NCI-H2107 treated with DMSO at 0.1 percent for 48 hours (cell line): Measurements from ENCODE around the gene CCNF.
A peak's percentile ranks its signal among the peaks of the same experiment; 100 is the strongest.
"Not testable (repeated sequence)": the region's sequence is repeated elsewhere in the genome, so short reads cannot be mapped to it uniquely, and the experiment has no call there.

Source experiments
- DNase-seq: peaks from one replicate; lab custom pipeline; 2025; ENCODE audit not compliant: unreplicated experiment; lab: John Stamatoyannopoulos, UW

Gene CCNF, protein sequence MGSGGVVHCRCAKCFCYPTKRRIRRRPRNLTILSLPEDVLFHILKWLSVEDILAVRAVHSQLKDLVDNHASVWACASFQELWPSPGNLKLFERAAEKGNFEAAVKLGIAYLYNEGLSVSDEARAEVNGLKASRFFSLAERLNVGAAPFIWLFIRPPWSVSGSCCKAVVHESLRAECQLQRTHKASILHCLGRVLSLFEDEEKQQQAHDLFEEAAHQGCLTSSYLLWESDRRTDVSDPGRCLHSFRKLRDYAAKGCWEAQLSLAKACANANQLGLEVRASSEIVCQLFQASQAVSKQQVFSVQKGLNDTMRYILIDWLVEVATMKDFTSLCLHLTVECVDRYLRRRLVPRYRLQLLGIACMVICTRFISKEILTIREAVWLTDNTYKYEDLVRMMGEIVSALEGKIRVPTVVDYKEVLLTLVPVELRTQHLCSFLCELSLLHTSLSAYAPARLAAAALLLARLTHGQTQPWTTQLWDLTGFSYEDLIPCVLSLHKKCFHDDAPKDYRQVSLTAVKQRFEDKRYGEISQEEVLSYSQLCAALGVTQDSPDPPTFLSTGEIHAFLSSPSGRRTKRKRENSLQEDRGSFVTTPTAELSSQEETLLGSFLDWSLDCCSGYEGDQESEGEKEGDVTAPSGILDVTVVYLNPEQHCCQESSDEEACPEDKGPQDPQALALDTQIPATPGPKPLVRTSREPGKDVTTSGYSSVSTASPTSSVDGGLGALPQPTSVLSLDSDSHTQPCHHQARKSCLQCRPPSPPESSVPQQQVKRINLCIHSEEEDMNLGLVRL

DNA sequence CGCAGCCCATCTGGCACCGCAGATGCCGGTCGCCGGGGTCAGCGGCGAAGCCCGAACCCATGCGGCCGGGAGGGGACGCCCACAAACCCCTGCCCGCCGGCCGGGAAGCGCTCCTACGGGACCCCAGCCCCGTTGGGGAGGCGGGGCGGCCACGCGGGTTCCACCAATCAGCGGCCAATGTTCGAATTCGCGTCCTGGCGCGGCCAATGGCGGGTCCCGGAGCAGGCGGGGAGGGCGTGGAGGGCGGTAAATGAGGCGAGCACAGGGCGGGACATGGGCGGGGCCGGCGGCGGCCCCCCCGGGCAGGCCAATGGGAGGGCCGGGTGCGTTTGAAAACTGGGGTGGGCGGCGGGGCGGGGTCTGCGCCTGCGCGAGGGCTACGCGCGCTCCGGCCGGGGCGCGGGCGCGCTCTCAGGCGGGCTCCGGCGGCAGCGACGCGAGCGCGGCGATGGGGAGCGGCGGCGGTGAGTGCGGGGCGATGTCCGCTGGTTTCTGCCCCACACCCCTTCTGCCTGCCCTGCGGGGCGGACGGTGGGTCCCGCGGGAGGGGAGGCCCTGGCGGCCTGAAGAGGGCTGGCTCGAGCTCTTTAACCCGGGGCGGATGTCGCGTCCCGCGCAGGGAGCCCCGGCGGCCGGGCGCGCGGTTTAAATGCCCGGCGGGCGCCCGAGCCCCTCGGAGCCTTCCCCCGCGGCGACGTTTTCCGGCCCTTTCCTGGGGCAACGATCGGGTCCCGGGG lies at the start of gene CCNF:
TSS of gene CCNF (plus strand) at position 414 of the 737 bp plus-strand sequence. CDS start at position 449, 35 bp downstream.
- peak; percentile 78 for DNase-seq

DNA sequence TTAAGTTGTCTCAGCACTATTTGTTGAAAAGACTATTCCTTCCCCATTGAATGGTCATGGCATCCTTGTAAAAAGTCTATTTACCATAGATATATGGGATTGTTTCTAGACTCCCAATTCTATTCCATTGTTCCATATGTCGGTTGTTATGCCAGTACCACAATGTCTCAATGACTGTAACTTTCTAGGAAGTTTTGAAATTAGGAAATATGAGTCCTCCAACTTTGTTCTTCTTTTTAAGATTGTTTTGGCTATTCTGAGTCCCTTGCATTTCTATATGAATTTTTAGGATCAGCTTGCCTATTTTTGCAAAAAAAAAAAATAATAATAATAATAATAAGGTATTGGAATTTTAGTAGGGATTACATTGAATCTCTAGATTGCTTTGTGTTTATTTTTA lies 45.7 kb upstream of the CCNF start:
- DNase-seq = no peak

DNA sequence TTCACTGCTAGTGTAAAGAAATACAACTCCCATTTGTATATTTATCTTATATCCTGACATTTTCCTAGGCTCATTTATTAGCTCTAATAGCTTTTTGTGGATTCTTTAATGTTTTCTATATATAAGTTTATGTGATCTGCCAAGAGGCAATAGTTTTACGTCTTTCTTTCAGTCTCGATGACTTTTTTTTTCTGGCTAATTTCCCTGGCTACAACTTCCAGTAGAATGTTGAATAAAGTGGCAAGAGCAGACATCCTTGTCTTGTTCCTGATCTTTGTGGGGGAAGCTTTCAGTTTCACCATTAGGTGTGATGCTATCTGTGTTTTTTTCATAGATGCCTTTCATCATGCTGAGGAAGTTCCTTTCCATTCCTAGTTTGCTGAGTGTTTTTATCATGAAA lies 44.8 kb upstream of the CCNF start:
- no peak for DNase-seq

DNA sequence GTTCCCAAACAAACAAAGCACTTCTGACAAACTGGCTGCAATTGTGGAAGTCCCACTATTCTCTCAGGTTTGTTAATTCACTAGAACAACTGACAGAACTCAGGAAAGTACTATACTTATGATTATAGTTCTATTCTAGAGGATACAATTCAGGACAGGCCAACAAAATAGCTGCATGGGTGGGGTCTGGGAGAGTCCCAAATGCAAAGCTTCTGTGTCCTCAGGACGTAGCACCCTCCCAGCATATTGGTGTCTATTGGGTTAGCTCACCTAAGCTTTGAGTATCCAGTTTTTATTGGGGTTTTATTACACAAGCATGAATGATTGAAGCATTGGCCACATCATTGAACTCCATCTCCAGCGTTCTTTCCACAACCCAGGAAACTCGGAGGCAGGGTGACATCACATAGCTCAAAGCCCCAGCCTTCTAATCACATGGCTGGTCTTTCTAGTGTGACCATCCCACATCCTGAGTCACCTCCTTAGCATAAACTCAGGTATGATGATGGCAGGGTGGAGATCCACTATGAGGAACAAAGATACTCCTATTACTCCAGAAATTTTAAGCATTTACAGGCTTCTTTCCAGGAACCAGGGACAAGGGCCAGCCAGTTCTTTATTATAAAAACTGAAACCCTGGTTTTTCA lies 43.9 kb upstream of the CCNF start:
- no peak for DNase-seq

DNA sequence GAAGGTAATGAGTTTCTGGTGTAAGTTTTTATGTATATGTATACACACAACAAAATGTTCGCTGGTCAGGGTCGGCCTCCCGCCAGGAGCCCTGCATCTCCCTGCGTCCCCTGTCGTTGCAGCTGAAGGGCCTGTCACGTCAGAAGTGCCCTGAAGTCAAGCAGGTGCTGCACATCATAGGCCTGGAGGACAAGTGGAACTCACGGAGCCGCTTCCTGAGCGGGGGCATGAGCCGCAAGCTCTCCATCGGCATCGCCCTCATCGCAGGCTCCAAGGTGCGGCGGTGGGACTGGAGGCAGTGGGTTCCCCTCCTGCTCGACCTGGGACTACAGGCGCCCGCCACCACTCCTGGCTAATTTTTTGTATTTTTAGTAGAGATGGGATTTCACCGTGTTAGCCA lies 43.3 kb upstream of the CCNF start:
- not testable (repeated sequence) for DNase-seq

DNA sequence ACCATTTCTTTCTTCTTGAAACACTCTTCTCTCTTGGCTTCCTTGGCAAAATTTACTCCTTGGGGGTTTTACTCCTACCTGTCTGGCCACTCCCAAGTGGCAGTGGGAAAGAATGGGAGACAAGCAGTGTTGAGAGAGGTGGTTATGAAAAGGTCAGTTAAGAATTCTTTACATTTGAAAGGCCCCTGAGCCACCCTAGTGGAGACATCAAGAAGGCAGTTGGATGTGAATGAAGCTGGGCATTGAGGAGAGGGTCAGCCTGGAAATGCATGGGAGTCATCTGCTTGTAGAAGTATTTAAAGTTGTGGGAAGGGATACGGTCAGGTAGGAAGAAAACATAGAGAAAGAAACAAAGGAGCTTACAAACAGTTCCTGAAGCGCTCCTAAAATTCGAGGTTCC lies 42.3 kb upstream of the CCNF start:
- no peak for DNase-seq

DNA sequence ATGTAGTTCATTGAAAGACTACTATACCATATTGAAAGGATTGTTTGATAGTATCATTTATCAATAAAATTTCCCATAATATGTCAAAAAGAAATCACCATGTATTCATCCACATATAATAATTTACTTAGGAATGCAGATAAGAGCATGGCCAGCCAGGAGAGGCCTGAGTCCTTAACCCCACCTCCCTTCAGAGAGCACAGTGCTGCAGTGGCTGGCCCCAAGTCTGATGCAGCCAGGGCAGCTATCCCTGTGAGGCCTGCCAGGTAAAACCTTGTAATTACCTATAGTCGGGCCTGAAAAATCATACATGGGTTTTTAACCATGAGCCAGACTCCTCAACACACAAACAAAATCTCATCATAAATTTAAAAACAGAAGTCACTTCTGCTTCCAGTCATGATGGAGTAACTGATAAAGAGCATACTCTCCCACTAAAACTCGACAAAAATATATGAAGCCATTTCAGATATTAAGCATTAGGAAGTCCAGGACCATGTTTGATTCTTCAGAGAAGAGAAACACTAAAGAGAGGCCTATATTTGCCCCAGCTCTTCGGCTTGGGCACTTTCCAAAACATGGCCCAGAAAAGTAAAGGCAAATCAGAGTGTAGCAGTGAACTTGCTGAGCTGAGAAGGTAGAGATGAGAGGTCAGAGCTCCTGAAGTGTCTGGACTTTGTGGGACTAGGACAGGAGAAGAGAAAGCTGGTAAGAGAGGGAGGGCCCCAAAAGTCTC lies 40.9 kb upstream of the CCNF start:
- DNase-seq = no peak

DNA sequence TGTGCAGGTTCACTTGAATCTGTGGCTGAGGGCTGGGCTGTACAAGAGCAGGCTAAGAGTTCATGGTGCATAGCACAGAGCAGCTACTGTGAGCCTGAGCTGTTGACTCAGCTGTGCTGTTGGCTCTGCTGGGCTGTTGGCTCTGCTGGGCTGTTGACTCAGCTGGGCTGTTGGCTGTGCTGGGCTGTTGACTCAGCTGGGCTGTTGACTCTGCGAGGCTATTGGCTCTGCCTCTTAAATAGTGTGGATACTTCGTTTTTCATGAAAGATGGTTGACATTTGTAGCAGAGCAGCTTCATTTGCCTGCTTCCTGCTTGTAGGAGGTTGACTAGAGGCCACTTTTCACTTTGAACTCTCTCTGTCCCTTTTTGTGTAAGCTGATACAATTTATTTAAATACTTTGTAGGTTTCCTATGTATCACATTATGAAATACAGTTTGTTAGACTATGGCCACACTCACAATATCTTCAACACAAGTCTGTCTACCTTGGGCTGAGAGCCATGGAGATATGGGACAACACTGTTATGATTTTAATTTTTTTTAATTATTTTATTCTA lies 40.3 kb upstream of the CCNF start:
- no peak for DNase-seq

DNA sequence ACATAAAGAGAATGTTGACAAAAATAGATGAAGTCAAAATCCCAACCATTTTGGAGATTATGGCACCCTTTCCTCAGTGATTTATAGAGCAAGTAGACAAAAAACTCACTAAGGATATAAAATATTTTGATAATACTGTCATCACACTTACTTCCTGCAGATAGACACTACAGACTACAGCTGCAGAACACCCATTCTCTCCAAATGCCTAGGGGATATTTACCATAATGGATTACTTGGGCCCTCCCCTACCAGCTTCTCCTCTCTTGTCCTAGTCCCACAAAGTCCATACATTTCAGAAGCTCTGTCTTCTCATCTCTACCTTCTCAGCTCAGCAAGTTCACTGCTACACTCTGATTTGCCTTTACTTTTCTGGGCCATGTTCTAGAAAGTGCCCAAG lies 37.2 kb upstream of the CCNF start:
- DNase-seq = no peak

DNA sequence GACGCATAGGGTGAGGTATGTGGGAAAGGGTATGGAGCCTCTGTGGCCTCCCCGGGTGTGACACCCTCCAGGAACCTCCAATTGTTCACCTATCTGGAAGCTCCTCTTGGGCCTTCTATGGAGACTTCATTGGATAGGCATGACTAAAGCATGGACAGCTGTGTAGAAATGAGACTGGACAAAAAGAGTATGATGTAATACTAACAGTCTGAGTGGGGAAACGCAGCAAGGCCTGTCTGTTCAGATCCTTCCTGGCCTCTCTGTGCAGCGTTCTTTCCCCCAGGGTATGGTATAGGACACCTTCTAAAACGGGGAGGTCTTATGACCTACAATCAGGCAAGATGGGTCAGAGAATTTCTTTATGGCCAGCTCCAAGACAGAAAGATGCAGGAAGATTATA lies 30.7 kb upstream of the CCNF start:
- DNase-seq = no peak

DNA sequence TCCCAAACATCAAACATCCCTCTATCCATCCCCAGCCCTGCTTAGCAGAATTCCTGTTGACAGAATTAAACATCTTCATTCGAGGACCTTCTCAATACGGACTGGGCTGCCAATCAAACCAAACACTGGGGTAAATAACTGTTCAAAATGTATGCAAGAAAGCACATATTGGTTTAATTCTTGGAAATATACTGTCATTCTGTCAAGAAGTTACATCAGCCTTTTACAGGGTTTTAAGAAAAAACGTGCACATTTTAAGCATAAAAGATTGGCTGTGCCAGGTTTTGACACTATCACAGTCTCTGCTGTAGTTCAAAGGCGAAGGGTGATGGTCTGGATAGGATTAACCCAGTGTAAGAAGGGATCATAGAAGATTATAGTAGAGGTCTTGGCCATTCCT lies 25.1 kb upstream of the CCNF start:
- DNase-seq = no peak

DNA sequence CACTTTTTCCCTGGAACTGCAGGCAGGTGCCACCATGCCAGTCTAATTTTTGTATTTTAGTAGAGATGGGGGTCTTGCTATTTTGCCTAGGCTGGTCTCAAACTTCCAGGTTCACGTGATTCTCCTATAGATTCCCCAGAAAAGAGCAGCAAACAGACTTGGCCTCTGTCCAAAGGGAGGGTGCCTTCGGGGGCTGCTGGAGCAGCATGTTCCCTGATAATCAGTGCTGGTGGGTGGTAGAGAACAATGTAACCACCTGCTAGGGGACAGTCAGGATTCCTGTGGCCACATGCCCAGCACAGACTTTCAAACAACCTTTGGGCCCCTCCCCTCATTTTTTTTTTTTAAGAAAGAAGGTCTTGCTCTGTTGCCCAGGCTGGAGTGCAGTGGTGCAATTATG lies 14.2 kb upstream of the CCNF start:
- no peak for DNase-seq

DNA sequence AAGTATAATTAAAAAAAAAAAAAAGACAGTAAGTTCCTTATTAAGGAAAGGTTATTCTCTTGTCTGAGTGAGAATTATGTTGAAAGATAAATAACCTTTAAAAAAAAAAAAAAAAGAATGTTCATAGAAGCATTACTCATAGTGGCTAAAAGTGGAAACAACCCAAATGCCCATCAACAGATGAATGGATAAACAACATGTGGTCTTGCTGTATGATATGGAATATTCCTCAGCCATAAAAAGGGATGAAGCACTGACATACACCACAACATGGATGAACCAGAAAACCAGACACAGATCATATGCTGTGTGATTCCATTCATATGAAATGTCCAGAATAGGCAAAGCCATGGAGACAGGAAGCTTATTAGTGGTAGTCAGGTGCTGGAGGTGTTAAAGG lies 9.2 kb upstream of the CCNF start:
- peak; percentile 1 for DNase-seq

DNA sequence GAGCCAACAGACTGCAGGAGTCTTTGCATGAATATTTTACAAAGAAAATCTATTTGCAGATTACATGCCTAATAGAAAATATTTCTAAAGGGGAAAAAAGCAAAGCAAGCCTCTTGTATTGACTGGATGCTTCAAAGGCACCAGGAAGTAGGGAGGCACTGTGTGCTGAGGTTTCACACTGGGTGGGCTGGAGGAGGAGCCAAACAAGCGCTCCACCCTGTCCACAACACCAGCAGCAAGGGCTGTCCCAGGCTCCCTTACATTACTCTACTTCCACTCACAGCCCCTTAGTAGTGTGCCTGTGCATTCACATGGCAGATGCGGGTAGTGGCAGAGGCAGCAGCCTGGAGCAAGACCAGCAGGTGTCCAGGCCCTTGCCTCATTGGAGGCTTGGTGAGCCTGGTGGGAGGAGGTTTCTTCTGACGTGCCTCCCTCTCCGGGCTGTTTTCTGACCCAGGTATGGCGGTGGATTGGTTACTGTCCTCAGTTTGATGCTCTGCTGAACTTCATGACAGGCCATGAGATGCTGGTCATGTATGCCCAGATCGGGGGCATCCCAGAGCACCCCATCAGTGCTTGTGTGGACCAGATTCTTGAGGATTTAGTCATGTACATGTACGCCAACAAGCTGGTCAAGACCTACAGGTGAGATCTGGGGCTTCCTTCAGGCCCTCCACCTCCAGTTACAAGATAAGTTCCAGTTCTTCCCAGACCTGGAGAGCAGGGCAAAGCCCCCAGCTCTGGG lies 7.0 kb upstream of the CCNF start:
- no peak for DNase-seq

DNA sequence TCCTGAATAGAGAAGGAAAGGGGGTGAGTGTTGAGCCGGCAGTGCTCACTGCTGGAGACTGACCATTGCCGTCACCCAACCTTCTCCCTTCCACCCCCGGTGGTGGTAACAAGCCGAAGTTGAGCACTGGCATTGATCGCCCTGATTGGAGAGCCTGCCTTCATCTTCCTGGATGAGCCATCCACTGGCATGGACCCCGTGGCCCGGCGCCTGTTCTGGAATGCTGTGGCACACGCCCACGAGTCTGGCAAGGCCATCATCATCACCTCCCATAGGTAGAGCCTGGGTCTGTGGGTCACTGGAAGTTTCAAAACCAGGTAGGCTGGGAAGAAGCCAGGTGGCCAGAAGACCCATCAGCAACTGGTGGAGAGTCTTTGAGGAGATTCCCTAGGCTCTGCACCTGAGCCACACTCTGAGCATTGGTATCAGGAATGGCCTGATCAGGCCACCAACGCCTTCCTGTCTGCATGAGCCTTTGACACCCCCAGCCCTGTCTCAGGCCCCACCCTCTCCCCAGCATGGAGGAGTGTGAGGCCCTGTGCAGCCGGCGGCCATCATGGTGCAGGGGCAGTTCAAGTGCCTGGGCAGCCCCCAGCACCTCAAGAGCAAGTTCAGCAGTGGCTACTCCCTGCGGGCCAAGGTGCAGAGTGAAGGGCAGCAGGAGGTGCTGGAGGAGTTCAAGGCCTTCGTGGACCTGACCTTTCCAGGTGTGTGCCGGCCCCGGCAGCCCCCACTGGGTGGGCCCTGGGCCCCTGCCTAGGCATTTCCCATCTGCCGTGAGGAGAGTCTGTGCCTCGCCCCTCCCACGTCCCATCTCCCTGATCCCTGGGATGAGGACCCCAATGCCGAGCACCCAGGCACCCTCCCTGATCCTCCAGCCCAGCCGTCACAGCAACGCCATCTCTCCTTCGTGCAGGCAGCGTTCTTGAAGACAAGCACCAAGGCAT lies 4.9 kb upstream of the CCNF start:
- no peak for DNase-seq

DNA sequence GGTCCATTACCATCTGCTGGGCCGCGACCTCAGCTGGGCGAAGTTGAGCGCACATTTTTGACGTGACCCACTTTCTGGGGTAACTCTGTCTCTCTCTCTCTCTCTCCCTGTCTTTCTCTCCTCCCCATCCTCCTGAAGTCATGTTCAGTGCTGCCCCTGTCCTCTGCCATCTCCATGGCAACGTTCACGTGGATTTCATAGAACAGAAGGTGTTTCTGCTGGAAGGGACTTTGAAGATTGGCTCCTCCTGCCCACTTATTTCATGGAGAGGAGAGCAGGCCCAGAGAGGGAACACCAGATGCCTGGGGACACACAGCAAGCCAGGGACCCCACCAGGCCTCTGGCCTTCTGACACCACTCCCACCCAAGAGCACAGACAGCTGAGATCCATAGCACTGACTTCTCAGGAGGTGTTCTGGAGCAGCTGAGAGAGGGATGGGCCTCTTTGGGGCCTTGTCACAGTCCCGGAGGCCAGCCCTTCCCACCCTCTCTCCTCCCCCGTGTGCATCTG lies 4.2 kb upstream of the CCNF start:
- no peak for DNase-seq

DNA sequence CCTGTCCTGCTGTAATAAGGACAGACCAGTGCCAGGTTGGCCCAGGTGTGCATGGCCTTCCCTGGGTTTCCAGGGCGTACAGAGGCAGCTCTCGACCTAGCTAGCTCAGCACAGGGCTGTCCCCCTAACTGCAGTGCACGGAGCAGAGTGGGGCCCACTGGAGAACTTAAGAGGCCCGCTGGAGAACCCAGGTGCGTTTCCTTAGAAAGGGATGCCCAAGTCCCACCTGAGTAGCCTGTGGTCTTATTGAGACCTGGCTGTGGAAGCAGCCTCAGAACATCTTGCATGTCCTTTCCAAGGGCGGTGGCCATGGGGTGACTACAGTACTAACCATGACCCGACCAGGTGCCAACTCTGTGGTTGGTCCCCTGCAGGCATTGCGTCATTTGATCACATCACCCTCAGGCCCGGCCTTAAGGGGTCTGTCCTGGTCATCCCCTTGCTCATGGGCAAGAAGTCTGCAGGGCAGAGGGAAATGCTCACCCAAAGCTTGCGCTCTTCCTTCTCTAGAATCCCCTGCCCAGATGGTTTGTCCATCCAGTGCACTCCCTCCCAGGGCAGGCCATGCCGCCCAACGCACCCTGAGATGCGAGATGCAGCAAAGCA lies 3.3 kb upstream of the CCNF start:
- DNase-seq = no peak

DNA sequence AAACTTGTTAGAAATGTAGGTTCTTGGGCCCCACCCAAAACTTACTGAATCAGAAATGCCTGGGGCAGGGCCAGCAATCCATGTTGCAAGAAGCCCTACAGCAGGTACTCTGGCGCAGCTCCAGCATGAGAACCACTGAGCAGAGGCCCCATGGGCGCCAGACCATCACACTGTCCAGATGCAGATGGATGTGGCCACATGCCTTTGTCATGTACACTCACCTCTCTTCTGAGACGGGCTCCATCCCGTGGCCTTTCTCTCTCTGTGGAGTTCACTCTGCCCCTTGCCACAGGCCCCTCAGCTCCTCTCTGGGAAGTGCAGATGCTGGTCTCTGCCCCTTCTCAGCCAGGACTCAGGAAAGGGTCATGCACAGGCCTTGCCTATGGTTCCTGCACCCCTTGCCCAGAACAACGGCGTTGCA lies 2.3 kb upstream of the CCNF start:
- no peak for DNase-seq
